T-helper 22 cell (primary cell): ENCODE results near the gene NFIC.
"Not testable (repeated sequence)": the region's sequence is repeated elsewhere in the genome, so short reads cannot be mapped to it uniquely, and the experiment has no call there.

Experiments
- DNase-seq: peaks from one replicate; pipeline ENCODE4 v3.0.0-alpha.2; 2020; ENCODE audit warnings: low read depth

Gene NFIC

GRCh38 chr19:3452942-3453214, 86.5 kb downstream of the NFIC start:
- DNase-seq = not testable (repeated sequence)

- no peak for DNase-seq
Measured at GRCh38 chr19:3453840-3454239, 87.5 kb downstream of the NFIC start.

GRCh38 chr19:3454656-3455392, 88.4 kb downstream of the NFIC start:
- no peak for DNase-seq

GRCh38 chr19:3455393-3455955, 89.1 kb downstream of the NFIC start:
- no peak for DNase-seq

GRCh38 chr19:3455960-3456601, 89.7 kb downstream of the NFIC start:
- no peak for DNase-seq

GRCh38 chr19:3456925-3457527, 90.6 kb downstream of the NFIC start:
- no peak for DNase-seq

- no peak for DNase-seq
Measured at GRCh38 chr19:3457528-3458228, 91.3 kb downstream of the NFIC start.

GRCh38 chr19:3458229-3459088, 92.1 kb downstream of the NFIC start:
- no peak for DNase-seq

- DNase-seq = no peak
Measured at GRCh38 chr19:3459089-3459881, 92.9 kb downstream of the NFIC start.

GRCh38 chr19:3459965-3460582, 93.7 kb downstream of the NFIC start:
- no peak for DNase-seq

- no peak for DNase-seq
Measured at GRCh38 chr19:3462991-3463713, 96.8 kb downstream of the NFIC start.

GRCh38 chr19:3463714-3464586, 97.6 kb downstream of the NFIC start:
- DNase-seq = no peak

GRCh38 chr19:3464587-3465235, 98.3 kb downstream of the NFIC start:
- DNase-seq = no peak

- no peak for DNase-seq
Measured at GRCh38 chr19:3465552-3465951, 99.2 kb downstream of the NFIC start.

- DNase-seq = no peak
Measured at GRCh38 chr19:3466635-3467034, 100.3 kb downstream of the NFIC start.

- DNase-seq = no peak
Measured at GRCh38 chr19:3467437-3468198, 101.2 kb downstream of the NFIC start.

GRCh38 chr19:3468211-3468610, 101.8 kb downstream of the NFIC start:
- DNase-seq = no peak
